Bone marrow (tissue), 2 donors: ENCODE data around the gene FRG2C.
"Not testable (repeated sequence)": the region's sequence is repeated elsewhere in the genome, so short reads cannot be mapped to it uniquely, and the experiment has no call there.

Experiments
- DNase-seq, 2 donors: peaks; one replicate each; lab custom pipeline; 2025; lab: John Stamatoyannopoulos, UW

The FRG2C gene

GRCh38 chr3:75664028-75664427, at the start of gene FRG2C:
FRG2C (plus strand) TSS chr3:75664328; CDS start chr3:75664380, 52 bp downstream.
- not testable (repeated sequence) for DNase-seq

GRCh38 chr3:75618666-75619305, 45.3 kb upstream of the FRG2C start:
- not testable (repeated sequence) for DNase-seq

- not testable (repeated sequence) for DNase-seq
These were observed 44.6 kb upstream of the FRG2C start for GRCh38 chr3:75619481-75620031.

- DNase-seq: not testable (repeated sequence)
These were observed 42.4 kb upstream of the FRG2C start for GRCh38 chr3:75621772-75622171.

- DNase-seq: not testable (repeated sequence)
These were observed 40.5 kb upstream of the FRG2C start for GRCh38 chr3:75623656-75624055.

GRCh38 chr3:75630887-75631535, 33.1 kb upstream of the FRG2C start:
- DNase-seq: not testable (repeated sequence)

- DNase-seq: no peak
These were observed 32.6 kb upstream of the FRG2C start for GRCh38 chr3:75631541-75631940.

GRCh38 chr3:75638947-75639346, 25.2 kb upstream of the FRG2C start:
- not testable (repeated sequence) for DNase-seq

- not testable (repeated sequence) for DNase-seq
These were observed 23.0 kb upstream of the FRG2C start for GRCh38 chr3:75641107-75641517.

GRCh38 chr3:75643031-75643800, 20.9 kb upstream of the FRG2C start:
- not testable (repeated sequence) for DNase-seq

GRCh38 chr3:75645548-75645947, 18.6 kb upstream of the FRG2C start:
- not testable (repeated sequence) for DNase-seq

- no peak for DNase-seq
These were observed 13.9 kb upstream of the FRG2C start for GRCh38 chr3:75650191-75650590.

GRCh38 chr3:75655101-75655904, 8.8 kb upstream of the FRG2C start:
- DNase-seq: not testable (repeated sequence)

- not testable (repeated sequence) for DNase-seq
These were observed 8.2 kb upstream of the FRG2C start for GRCh38 chr3:75655956-75656355.

- not testable (repeated sequence) for DNase-seq
These were observed 5.6 kb upstream of the FRG2C start for GRCh38 chr3:75658411-75659107.

- not testable (repeated sequence) for DNase-seq
These were observed 5.1 kb upstream of the FRG2C start for GRCh38 chr3:75659108-75659433.

- not testable (repeated sequence) for DNase-seq
These were observed 1.5 kb downstream of the FRG2C start for GRCh38 chr3:75665626-75666025.

GRCh38 chr3:75667757-75668701, 3.9 kb downstream of the FRG2C start:
- DNase-seq: not testable (repeated sequence)

- not testable (repeated sequence) for DNase-seq
These were observed 4.7 kb downstream of the FRG2C start for GRCh38 chr3:75668759-75669347.
